ENCODE results near the gene SLC16A10. TPM values are rescaled to one million over a fixed set of nuclear protein-coding genes. Genes with fewer than 3 reads are reported as not detected.

The SLC16A10 gene
- total RNA-seq, 4 donors from 2014 or later: 0.15 to 3.4 (median 1.6) TPM

GRCh38 chr6:111211411-111212030 is 124.2 kb downstream of the SLC16A10 start:
- no peaks in the 10 kb centered on the region for H3K4me1 ChIP-seq
- WGBS, 2 donors: 61 to 73% methylated on average over 6 of the region's 6 CpGs
- no peaks in the 10 kb centered on the region for H3K9me3 ChIP-seq
- H3K27me3 ChIP-seq: no peaks in the 10 kb centered on the region
- no peak for DNase-seq
- intact Hi-C loops (cut with DNase I): loop anchor here (5.0 to 10.0 kb wide), 2 partner anchors 154 to 197 kb away; no protein-coding TSS in a partner anchor
- H3K27ac ChIP-seq: no peak overlapping the region
- no peak overlapping the region for H3K4me3 ChIP-seq
- TF ChIP-seq POLR2A (IDR thresholded peaks at IDR 0.05) (no peak), CTCF (IDR thresholded peaks at IDR 0.05) (no peak)
- H3K36me3 ChIP-seq: no peaks in the 10 kb centered on the region

DNA sequence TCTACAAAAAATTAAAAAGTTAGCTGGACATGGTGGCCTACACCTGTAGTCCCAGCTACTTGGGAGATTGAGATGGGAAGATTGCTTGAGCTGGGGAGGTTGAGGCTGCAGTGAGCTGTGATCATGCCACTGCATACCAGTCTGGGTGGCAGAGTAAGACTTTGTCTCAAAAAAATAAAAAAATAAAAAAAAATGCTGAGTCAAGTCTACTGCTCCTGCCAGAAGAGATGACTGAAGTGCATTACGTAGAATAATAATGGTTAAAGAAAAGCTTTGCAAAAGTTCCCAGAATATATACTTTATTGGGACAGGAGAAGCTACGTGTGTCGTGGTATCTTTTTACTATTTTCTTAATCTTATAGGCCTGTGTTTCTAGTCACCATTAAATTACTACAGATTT is 125.3 kb downstream of the SLC16A10 start:
- no peaks in the 10 kb centered on the region for H3K4me1 ChIP-seq
- intact Hi-C loops (cut with DNase I): loop anchor here (5.0 to 10.0 kb wide), 2 partner anchors 155 to 198 kb away; no protein-coding TSS in a partner anchor
- H3K27me3 ChIP-seq: no peaks in the 10 kb centered on the region
- TF ChIP-seq CTCF (IDR thresholded peaks at IDR 0.05): no peak
- TF ChIP-seq POLR2A (IDR thresholded peaks at IDR 0.05): no peak
- WGBS, 2 donors: 75 to 82% methylated on average over 3 of the region's 3 CpGs
- H3K27ac ChIP-seq: no peak overlapping the region
- H3K36me3 ChIP-seq: no peaks in the 10 kb centered on the region
- no peaks in the 10 kb centered on the region for H3K9me3 ChIP-seq
- DNase-seq: no peak
- no peak overlapping the region for H3K4me3 ChIP-seq

- Histone ChIP-seq H3K9me3 (no peaks in the 10 kb centered on the region), H3K36me3 (no peaks in the 10 kb centered on the region), H3K4me3 (no peak overlapping the region), H3K4me1 (no peaks in the 10 kb centered on the region), H3K27me3 (no peaks in the 10 kb centered on the region), H3K27ac (no peak overlapping the region)
- intact Hi-C loops (cut with DNase I): loop anchor here (10.0 kb wide), 1 partner anchor 200 kb away; no protein-coding TSS in a partner anchor
- WGBS, 2 donors: 45 to 57% methylated on average over 1 of the region's 1 CpG
- TF ChIP-seq POLR2A (IDR thresholded peaks at IDR 0.05): no peak
- TF ChIP-seq CTCF (IDR thresholded peaks at IDR 0.05): no peak
- no peak for DNase-seq
Measured at GRCh38 chr6:111215131-111215530, 127.8 kb downstream of the SLC16A10 start.

DNA sequence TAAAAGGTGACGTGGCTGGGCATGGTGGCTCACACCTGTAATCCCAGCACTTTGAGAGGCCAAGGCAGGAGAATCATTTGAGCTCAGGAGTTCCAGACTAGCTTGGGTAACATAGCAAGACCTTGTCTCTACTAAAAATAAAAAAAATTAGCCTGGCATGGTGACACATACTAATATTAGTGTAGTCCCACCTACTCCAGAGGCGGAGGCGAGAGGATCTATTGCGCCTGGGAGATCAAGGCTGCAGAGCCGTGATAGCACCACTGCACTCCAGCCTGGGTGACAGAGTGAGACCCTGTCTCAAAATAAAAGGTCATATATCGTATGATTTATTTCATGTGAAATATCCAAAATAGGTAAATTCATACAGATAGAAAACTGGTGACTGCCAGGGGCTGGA is 132.5 kb downstream of the SLC16A10 start:
- Histone ChIP-seq H3K36me3 (no peaks in the 10 kb centered on the region), H3K4me1 (no peaks in the 10 kb centered on the region), H3K27ac (no peak overlapping the region), H3K4me3 (no peak overlapping the region), H3K27me3 (no peaks in the 10 kb centered on the region), H3K9me3 (no peaks in the 10 kb centered on the region)
- DNase-seq: no peak
- TF ChIP-seq POLR2A (IDR thresholded peaks at IDR 0.05) (no peak), CTCF (IDR thresholded peaks at IDR 0.05) (no peak)
- WGBS, 2 donors: 93% methylated on average over 6 of the region's 6 CpGs
- intact Hi-C loops (cut with DNase I): loop anchor here (10.0 kb wide), 1 partner anchor 205 kb away; no protein-coding TSS in a partner anchor

DNA sequence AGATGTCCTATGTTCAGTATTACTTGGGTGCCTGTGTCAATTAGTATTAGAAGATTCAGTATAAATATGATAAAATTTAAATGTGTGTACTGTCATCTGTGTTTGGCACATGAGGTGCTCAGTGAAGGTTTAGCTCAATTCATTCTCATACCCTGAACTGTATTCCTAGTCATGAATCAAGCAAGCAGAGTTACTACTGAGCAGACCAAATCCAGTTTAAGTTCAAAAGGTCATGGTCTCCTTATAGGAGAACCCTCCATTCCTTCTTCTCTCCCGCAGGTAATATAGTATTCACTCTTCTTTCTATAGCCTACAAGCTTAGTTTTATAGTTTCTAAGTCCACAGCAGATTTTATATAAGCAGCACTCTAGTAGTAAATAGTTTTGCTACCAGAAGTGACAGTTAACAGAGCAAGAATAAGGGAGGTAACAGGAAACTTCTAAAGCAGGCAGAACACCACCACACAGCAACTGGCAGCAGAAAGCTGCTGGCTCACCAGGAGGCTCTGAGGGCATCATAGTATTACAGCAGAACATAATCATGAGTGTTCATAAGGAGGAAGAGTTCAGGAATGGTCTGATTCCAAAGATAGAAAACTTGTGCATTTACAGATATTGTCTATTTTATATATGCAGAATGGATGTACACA is 133.2 kb downstream of the SLC16A10 start:
- Histone ChIP-seq H3K36me3 (no peaks in the 10 kb centered on the region), H3K4me3 (no peak overlapping the region), H3K27ac (no peak overlapping the region), H3K9me3 (no peaks in the 10 kb centered on the region), H3K27me3 (no peaks in the 10 kb centered on the region), H3K4me1 (no peaks in the 10 kb centered on the region)
- WGBS, 2 donors: 80 to 91% methylated on average over 1 of the region's 1 CpG
- TF ChIP-seq CTCF (IDR thresholded peaks at IDR 0.05) (no peak), POLR2A (IDR thresholded peaks at IDR 0.05) (no peak)
- no peak for DNase-seq
- intact Hi-C loops (cut with DNase I): no loop called here
